Myocyte (in vitro differentiated cells): ENCODE measurements around the gene SPRR5. TPM values are rescaled to one million over a fixed set of nuclear protein-coding genes. Genes with fewer than 3 reads are reported as not detected.

Experiments used
- DNase-seq: peaks from one replicate; pipeline ENCODE4 v3.0.0-alpha.2; 2012; ENCODE audit warnings: low read depth
- polyA plus RNA-seq: library from polyadenylated mRNA; unstranded; fragments of >200 nt; gene quantifications from one replicate; pipeline ENCODE4 v1.2.1, GENCODE V29; 2012; ENCODE audit warnings: missing spikeins
- total RNA-seq: library from RNA; depleted of rRNA; stranded (reverse); fragments of >200 nt; gene quantifications from 2 replicates; pipeline ENCODE4 v1.2.3, GENCODE V29; 2014

The SPRR5 gene
- not detected in 2 replicates for total RNA-seq
- not detected for polyA plus RNA-seq

- no peak for DNase-seq
These were observed at the start of gene SPRR5 for GRCh38 chr1:152946651-152947256. SPRR5 (plus strand) TSS chr1:152947206; CDS start chr1:152948555, 1,349 bp downstream.

- DNase-seq, result no peak
These were observed 48.0 kb upstream of the SPRR5 start for GRCh38 chr1:152899027-152899426.

GRCh38 chr1:152899883-152900282 lies 47.1 kb upstream of the SPRR5 start:
- no peak for DNase-seq

GRCh38 chr1:152901631-152902030 lies 45.4 kb upstream of the SPRR5 start:
- no peak for DNase-seq

- DNase-seq, result no peak
These were observed 44.4 kb upstream of the SPRR5 start for GRCh38 chr1:152902636-152903035.

- no peak for DNase-seq
These were observed 42.1 kb upstream of the SPRR5 start for GRCh38 chr1:152904688-152905440.

GRCh38 chr1:152906023-152906565 lies 40.9 kb upstream of the SPRR5 start:
- no peak for DNase-seq

- DNase-seq, result no peak
These were observed 39.1 kb upstream of the SPRR5 start, which contains the start of gene IVL for GRCh38 chr1:152907686-152908601. IVL (plus strand) TSS chr1:152908546; CDS start chr1:152909798, 1,252 bp downstream.

- no peak for DNase-seq
These were observed 37.8 kb upstream of the SPRR5 start for GRCh38 chr1:152909206-152909605.

GRCh38 chr1:152912471-152912870 lies 34.5 kb upstream of the SPRR5 start:
- no peak for DNase-seq

GRCh38 chr1:152912900-152913299 lies 34.1 kb upstream of the SPRR5 start:
- no peak for DNase-seq

GRCh38 chr1:152917794-152918193 lies 29.2 kb upstream of the SPRR5 start:
- DNase-seq, result no peak

GRCh38 chr1:152919071-152919470 lies 27.9 kb upstream of the SPRR5 start:
- DNase-seq, result no peak

- no peak for DNase-seq
These were observed 22.8 kb upstream of the SPRR5 start for GRCh38 chr1:152924191-152924590.

GRCh38 chr1:152926091-152926490 lies 20.9 kb upstream of the SPRR5 start:
- no peak for DNase-seq

- DNase-seq, result no peak
These were observed 18.3 kb upstream of the SPRR5 start for GRCh38 chr1:152928671-152929070.

GRCh38 chr1:152932170-152932811 lies 14.7 kb upstream of the SPRR5 start:
- no peak for DNase-seq

- no peak for DNase-seq
These were observed 13.8 kb upstream of the SPRR5 start for GRCh38 chr1:152933196-152933595.

GRCh38 chr1:152940614-152941013 lies 6.4 kb upstream of the SPRR5 start:
- no peak for DNase-seq

- DNase-seq, result no peak
These were observed 5.8 kb upstream of the SPRR5 start for GRCh38 chr1:152941037-152941711.
